Activated CD4-positive, alpha-beta T cell treated with anti-CD3 and anti-CD28 coated beads for 4 hours (primary cell): ENCODE results near the gene DNASE1.
A peak's percentile ranks its signal among the peaks of the same experiment; 100 is the strongest.
"Not testable (repeated sequence)": the region's sequence is repeated elsewhere in the genome, so short reads cannot be mapped to it uniquely, and the experiment has no call there.

ENCODE experiments used
- DNase-seq, 2 donors: peaks; one replicate each; pipeline ENCODE4 v3.0.0-alpha.2; 2020

The DNASE1 gene, protein sequence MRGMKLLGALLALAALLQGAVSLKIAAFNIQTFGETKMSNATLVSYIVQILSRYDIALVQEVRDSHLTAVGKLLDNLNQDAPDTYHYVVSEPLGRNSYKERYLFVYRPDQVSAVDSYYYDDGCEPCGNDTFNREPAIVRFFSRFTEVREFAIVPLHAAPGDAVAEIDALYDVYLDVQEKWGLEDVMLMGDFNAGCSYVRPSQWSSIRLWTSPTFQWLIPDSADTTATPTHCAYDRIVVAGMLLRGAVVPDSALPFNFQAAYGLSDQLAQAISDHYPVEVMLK

GRCh38 chr16:3654249-3654991 is at the start of gene DNASE1:
Gene DNASE1, plus strand, starts transcription at chr16:3654691. Its CDS starts 683 bp downstream, at chr16:3655374.
- peak; percentile 45 to 49 for DNase-seq

GRCh38 chr16:3606441-3606840 is 48.0 kb upstream of the DNASE1 start:
- DNase-seq: no peak

DNA sequence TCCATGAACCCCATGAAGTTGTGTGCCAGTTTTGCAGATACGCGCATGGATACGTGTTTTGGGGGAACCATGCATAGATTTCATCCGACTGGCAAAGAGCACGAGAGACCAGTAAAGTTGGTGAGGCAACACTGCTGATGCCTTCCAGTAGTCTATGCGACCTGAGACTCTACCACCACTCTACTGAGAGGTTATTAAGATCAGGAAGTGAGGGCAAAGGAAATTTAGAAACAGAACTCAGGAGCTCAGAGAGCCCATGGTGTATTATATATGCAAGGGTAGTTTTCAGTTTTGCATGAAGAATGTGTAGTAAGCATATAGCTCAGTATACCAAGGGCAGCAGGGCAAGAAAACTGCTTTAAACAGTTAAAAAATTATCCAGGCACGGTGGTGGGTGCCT is 47.3 kb upstream of the DNASE1 start:
- no peak for DNase-seq

DNA sequence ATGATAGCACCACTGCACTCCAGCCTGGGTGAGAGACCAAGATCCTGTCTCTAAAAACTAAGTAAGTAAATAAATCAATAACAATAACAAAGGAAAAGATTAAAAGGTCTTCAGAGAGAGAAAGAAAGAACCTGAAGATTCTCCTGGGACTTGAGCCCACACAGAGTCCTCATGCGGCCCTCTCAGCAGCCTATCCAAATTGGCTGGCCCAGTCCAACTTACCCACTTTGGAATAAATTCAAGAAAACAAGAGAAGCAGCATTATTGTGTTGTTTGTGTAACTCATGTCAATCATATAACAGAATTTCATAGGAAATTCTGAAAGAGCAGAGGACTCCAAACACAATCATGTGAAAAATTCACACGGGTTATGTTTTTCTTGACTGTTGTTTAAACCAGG is 46.9 kb upstream of the DNASE1 start:
- no peak for DNase-seq

- DNase-seq: no peak
Observed at GRCh38 chr16:3608069-3608468, 46.4 kb upstream of the DNASE1 start.

DNA sequence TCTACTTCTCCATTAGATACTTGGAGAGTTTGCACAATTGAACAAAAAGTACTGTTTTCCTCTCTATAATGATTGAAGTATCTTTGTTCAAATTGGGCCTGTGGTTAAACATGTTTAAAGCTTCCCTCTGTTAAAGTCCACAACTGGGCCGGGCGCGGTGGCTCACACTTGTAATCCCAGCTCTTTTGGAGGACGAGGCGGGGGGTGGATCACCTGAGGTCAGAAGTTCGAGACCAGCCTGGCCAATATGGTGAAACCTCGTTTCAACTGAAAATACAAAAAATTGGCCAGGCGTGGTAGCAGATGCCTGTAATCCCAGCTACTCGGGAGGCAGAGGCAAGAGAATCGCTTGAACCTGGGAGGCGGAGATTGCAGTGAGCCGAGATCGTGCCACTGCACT is 45.5 kb upstream of the DNASE1 start:
- DNase-seq: not testable (repeated sequence)

DNA sequence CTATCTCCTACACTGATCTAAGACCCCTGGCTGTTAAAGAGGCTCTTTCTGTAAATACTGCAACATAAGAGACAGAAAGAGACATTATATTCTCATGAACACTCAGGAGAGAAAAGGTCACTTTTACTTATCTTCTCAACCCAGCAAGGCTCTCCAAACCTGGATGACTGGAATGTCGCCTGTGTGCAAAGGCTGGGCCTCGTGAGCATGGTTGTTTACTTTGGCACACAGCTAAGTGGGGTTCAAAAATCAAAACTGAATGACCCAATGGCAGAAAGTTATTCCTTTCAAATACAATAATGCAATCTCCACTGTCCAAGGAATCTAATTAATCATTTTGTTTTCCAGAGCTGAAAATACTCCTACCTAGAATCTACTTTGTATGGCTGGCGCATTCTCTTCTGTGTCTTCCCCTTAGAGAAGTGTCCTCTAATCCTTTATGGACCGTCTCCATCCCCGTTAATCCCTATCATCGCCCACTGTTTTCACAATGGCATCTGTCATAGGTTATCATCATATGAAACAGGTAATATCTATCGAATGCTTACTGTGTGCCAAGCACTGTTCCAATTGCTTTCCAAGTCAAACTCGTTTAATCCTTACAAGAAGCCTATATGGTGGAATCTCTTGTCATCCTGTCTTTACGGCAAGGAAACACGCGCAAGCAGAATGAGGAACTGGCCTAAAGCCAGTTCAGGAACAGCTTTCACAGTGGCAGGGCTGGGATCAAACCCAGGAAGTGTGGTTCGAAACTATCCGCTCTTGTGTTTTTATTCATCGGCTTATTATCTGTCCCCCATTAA is 44.4 kb upstream of the DNASE1 start:
- no peak for DNase-seq

DNA sequence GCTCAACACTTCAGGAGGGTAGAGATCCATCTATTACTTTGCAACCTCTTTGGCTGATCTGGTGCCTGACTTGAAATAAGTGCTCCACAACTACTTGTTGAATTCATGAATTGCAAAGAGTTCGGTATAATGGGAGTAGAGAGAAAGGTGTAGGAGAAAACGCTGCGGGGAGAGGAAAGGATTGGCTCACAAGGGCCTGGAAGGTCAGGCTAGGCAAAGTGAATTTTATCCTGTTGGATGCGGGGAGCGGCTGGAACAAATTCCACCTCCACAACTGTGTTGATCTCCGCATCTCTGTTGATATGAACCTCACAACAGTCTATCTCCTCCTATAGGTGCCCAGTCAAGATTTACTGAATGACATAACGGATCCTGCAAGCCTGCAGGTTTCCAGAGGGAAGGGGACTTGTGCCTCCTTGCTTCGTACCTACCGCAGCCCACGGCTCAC is 43.8 kb upstream of the DNASE1 start:
- no peak for DNase-seq

DNA sequence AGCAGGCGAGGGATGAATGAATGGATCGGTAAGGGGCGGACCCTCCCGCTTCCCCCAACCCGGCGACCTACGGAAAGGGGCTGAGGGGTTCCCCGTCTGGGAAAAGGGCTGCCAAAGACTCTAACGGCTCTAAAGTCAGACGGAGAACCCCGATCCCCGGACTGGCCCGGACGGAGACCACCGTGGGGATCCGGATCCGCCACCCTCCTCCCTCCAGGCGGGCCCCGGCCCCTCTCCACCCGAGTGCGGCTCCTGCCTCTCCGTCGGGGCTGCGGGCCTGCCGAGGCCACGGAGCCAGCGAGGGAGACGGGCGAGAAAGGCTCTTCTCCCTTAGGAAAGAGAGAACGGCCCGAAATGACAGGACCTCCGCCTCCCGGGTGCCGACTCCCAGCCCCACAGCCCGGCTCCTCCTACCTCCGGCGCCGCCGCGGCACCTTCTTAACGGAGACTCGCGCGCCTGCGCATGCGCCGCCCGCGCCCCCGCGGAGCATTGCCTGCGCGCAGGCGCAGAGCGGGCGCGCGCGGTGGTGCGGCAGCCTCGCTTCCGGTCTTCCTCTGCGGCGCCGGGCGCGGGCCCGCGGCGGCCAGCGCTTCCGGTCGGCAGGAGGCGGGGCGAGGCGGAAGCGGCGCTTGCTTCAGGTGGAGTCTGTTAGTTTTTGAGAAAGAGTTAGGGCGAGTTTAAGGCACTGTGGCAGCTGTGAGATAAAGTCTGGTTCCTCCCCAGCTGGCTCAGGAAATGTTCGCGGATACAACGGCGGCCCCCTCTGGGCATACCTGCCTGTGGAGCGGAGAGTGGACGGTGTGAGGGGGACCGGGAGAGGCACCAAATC is 43.1 kb upstream of the DNASE1 start, which contains the start of gene SLX4:
TSS of gene SLX4 (minus strand) at position 461 of the 830 bp plus-strand sequence. CDS start 2,642 bp downstream, outside the sequence.
- DNase-seq: peak; percentile 84 to 90

DNA sequence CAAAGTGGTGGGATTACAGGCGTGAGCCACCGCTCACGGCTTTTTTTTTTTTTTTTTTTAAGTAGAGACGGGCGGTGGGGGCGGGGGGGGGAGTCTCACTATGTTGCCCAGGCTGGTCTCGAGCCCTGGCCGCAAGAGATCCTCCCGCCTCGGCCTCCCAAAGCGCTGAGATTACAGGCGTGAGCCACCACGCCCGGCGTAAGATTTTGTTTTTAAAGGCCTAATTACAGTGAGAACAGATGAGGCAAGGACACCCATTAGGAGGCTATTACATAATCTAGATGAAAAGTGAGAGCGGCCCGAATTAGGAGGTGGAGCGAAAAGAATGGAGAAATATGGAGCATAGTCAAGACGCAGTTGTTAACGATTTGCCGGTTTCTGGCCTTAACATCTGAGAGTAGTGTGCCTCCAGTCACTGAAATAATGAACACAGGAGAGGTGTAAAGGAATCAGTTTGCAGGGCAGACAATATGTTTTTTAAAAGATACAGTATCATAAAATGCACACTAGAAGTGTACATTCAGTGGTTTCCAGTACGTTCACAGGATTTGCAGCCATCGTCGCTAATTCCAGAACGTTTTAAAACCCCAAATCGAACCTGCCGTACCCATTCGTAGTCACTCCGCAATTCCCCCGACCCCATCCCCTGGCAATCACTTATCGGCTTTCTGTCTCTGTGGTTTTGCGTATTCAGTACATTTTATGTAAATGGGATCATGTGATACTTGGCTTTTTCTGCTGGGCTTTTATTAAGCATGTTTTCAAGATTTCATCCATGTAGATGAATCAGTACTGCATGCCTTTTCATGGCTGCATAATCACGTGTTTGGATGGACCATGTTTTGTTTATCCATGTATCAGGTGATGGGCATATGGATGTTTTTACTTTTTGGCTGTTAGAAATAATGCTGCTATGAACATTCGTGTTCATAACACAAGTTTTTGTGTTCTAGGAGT is 41.7 kb upstream of the DNASE1 start:
- no peak for DNase-seq

- DNase-seq: no peak
Observed at GRCh38 chr16:3618769-3619141, 35.7 kb upstream of the DNASE1 start.

DNA sequence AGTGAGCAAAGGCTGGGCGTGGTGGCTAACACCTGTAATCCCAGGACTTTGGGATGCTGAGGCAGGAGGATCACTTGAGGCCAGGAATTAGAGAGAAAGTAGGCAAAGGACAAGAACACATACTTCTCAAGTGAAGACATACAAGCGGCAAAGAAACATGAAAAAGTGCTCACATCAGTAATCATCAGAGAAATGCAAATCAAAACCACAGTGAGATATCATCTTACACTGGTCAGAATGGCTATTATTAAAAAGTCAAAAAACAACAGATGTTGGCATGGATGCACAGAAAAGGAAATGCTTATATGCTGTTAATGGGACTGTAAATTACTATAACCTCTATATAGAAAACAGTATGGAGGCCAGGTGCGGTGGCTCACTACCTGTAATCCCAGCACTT is 30.8 kb upstream of the DNASE1 start:
- DNase-seq: no peak

- DNase-seq: no peak
Observed at GRCh38 chr16:3625331-3625730, 29.2 kb upstream of the DNASE1 start.

- no peak for DNase-seq
Observed at GRCh38 chr16:3625911-3626732, 28.4 kb upstream of the DNASE1 start.

- DNase-seq: peak; percentile 19
Observed at GRCh38 chr16:3637371-3637923, 17.0 kb upstream of the DNASE1 start.

DNA sequence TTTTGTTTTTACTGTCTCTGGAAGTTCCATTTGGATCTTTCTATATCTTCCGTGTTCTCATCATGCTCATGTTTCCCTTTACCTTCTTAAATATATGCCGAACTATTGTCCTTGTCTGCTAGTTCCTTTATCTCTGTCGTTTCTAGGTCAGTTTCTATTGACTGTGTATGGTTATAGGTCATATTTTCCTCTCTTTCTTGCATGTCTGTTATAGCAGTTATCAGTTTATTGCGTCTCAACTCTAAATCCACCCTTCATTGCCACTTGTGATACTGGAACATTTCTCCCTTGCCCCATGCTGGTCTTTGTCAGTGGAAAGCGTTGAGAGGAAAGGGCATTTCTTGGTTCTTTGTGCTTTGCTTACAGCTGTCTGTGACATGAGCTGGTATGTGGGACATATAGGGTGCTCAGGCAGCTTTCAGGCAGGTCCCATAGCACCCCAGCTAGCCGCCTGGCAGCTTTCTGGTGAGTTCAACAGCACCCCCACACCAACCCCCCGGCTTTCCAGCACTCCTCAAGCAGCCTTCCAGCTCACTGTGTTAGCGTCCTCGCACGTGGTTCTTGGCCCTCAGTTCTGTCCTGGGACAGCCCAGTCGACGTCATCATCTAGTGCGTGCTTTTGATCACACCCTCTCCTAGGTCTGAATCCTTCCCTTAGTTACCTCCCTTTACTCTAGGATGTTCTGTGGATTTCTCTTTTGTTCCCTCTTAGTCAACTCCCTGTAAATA is 15.4 kb upstream of the DNASE1 start:
- DNase-seq: no peak

- no peak for DNase-seq
Observed at GRCh38 chr16:3640207-3640606, 14.3 kb upstream of the DNASE1 start.

- DNase-seq: no peak
Observed at GRCh38 chr16:3640632-3641501, 13.6 kb upstream of the DNASE1 start.
